Eye (tissue), 1 donor: ENCODE results near the gene PLEKHA5.
"Not testable (repeated sequence)": the region's sequence is repeated elsewhere in the genome, so short reads cannot be mapped to it uniquely, and the experiment has no call there.

Source experiments
- DNase-seq: peaks from one replicate; pipeline ENCODE4 v3.0.0-alpha.2; 2015

Gene PLEKHA5

GRCh38 chr12:19170286-19170685 lies 40.8 kb downstream of the PLEKHA5 start:
- not testable (repeated sequence) for DNase-seq

- DNase-seq = no peak
Observed at GRCh38 chr12:19171731-19172130, 42.2 kb downstream of the PLEKHA5 start.

- DNase-seq = no peak
Observed at GRCh38 chr12:19177754-19178153, 48.2 kb downstream of the PLEKHA5 start.

DNA sequence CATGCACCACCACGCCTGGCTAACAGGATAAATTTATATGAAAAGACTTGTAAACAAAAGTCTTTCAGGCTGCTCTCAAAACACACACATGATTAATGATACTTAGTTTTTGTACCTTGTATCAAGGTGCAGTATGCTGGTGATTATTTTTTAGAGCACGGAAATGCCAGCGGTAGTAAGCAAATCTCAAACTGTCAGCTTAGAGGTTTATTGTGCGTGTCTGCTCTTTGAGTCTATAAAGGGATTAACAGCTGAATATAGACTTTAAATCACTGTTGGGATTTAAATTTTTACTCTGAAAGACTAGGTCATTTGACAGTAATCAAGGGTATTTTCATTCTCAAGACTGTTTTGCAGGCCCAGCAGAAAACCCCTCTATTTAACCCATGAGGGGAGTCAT lies 50.5 kb downstream of the PLEKHA5 start:
- DNase-seq = no peak

DNA sequence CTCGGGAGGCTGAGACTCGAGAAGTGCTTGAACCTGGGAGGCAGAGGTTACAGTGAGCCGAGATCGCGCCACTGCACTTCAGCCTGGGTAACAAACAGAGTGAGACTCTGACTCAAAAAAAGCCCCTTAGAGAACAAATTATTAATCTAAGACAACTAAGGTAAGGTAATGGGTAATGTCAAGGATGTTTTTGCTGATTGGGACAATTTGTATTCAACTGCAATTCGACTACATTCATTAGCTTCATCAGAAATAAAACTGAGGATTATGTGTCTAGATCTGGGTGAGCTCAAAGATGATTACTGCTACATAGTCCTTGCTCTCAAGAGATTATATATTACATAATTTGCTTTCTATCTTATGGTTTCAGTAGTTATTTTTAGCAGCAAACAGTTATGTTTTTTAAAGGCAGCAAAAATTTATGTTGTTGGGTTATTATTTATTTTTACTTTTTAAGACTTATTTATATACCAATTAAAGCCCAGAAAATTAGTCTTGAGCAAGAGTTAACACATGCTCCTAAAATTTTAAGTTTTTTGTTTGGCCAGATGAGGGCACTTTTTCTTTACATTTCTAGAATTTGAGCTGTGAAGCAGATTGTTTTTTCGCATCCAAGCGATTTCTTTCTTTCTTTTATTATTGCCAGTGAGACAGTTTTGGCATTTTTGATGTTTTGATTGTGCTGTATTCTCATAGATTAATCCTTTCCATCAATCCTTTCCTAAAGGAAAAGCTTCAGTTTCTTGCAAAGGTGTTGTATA lies 52.3 kb downstream of the PLEKHA5 start:
- no peak for DNase-seq

GRCh38 chr12:19183121-19183838 lies 53.7 kb downstream of the PLEKHA5 start:
- DNase-seq = no peak

- DNase-seq = no peak
Observed at GRCh38 chr12:19185262-19185929, 55.9 kb downstream of the PLEKHA5 start.

GRCh38 chr12:19186722-19187661 lies 57.5 kb downstream of the PLEKHA5 start:
- peak; percentile 74 for DNase-seq

DNA sequence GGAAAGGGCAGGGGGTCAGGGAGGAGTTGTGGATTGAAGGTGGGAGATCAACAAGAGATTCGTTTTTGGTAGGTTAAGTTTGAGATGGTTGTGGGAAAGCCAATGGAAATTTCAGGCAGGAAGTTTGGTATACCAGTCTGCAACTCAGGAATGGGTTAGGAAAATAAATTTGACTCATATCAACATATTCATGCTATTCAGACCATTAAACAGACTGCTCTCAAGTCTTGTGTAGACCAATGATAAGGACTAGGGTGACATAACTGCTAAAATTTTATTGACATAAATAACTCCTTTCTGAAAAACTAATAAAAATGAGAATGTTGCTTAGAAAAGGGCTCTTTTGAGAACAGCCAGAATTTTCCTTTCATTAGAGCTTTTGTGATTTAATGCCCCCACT lies 60.0 kb downstream of the PLEKHA5 start:
- no peak for DNase-seq

- no peak for DNase-seq
Observed at GRCh38 chr12:19190292-19191031, 60.9 kb downstream of the PLEKHA5 start.

GRCh38 chr12:19191089-19191488 lies 61.6 kb downstream of the PLEKHA5 start:
- no peak for DNase-seq

DNA sequence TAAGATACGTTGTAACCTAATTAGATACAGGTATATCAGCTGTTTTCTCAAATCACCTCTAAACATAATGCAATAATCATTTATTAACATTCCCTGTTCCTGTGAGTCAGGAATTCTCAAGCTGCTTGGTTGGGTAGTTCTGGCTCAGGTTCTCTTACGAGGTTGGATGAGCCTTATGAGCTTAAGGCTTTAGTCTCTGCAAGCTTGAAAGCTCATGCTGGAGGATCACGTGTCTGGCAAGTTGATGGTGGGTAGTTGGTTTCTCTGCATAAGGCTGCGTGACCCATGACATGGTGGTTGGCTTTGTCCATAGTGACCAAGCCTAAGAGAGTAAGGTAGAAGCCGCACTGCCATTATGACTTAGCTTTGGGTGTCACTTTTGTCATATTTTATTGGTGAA lies 62.0 kb downstream of the PLEKHA5 start:
- DNase-seq = no peak

GRCh38 chr12:19192710-19193109 lies 63.2 kb downstream of the PLEKHA5 start:
- DNase-seq = no peak

DNA sequence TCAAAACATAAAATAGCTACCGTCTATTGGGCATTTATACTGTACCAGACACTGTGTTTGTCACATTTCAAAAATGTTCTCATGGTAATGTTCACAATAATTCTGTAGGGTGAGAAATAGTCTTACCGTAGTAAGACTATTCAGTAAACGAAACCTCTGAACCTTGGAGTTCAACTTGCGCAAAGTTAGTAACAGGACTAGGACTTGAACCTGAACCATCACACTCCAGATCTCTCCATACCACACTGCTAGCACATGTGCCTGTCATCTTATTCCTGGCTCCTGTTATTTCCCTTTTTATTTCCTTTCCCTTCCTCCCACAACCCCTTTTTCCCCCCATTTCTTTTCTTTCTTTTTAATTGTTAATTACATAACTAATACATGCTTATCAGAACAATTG lies 65.4 kb downstream of the PLEKHA5 start:
- DNase-seq = no peak

DNA sequence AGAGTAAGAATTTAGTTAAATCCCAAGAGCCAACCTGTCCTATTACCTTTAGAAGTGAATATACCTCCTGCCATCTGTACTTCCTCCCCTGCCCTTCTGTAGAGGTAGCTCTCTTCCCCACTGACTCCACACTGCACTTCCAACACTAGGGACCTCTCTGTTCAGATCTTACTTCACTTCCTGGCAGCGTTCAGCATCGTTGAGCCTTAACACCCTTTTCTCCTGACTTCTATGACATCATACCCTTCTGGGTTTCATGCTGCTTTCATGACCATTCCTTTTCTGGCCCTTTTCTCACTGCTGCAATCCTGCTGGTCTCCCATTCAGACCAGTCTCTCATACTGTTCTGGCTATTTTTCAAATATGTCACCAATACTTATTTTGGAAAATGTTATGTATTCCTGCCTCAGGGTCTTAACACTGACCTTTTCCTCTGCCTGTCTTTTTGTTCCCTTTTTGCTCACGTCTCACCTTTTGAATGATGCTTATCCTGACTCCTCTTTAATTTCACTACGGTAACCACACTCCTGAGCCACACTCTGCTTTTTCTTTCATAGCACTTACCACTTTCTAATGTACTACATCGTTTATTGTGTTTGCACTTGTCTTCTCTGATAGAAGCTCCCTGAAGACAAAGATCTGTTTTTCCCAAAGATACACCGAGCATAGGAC lies 67.6 kb downstream of the PLEKHA5 start:
- DNase-seq = no peak

GRCh38 chr12:19198272-19198671 lies 68.7 kb downstream of the PLEKHA5 start:
- peak; percentile 44 for DNase-seq

GRCh38 chr12:19199332-19199731 lies 69.8 kb downstream of the PLEKHA5 start:
- no peak for DNase-seq

- DNase-seq = no peak
Observed at GRCh38 chr12:19200261-19200660, 70.7 kb downstream of the PLEKHA5 start.

DNA sequence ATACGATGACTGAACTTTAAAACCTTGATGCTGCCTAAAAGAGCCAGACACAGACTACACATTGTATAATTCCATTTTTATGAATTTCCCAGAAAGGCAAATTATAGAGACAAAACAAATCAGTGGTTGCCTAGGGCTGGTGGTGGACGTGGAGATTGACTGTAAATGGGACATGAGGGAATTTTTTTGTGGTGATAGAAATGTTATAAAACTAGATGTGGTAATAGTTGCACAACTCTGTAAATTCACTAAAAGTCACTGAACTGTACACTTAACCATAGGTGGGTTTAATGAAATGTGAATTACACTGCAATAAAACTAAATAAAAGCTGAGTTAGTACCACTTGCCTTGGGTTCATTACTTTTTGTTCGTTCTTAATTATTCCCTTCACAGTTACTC lies 72.1 kb downstream of the PLEKHA5 start:
- DNase-seq = no peak

DNA sequence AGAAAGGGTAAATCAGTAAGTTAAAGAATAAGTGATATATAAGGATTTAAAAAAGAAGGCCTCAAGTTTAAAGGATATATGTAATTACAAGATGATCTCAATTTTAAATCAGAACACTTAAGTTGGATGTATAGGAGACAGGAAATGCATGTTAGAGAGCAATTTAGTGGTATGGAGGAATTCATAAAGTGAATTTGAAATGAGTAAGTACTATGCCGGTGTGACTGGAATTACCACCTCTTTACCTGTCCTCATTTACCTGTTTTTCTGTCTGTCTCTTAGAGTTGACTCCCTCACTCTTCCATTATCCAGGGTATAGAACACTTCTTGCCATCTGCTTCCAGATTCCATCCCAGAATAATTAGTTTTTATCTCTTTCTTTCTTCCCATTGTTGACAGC lies 73.5 kb downstream of the PLEKHA5 start:
- DNase-seq = no peak
